Retinal pigment epithelial cell (primary cell): ENCODE data around the gene FMNL2.

ENCODE experiments used
- DNase-seq: peaks from one replicate; pipeline ENCODE4 v3.0.0-alpha.2; 2010; ENCODE audit warnings: low read depth
- H3K4me3 ChIP-seq: 2 replicates; pipeline ENCODE4 v1.5.1; 2011; ENCODE audit warnings: mild to moderate bottlenecking, low read length, control low read depth, moderate library complexity
- TF ChIP-seq, protein P1 (sequence below): conservative IDR thresholded peaks from 2 replicates; pipeline ENCODE4 v1.5.1; 2011; ENCODE audit warnings: low read depth, low read length, control low read depth, inconsistent platforms

The FMNL2 gene

DNA sequence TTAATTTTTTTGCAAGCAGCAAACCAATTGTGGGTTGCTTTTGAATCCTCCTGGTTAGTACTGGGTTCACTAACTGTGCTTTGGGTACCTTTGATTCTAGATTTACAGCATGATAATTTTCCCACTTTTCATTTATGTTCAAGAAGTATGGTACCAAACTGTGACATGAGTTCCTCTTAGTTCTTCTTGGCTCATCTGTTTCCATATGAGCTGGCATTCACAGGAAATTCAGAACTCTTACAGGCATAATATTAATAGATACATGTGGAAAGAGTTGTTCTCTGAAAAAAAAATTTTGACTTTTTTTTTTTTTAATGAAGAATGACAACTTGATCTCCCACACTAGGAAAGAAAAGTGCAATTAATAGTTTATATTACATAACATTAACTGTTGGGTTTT lies 59.4 kb downstream of the FMNL2 start:
- DNase-seq: no peak
- TF ChIP-seq, protein P1, sequence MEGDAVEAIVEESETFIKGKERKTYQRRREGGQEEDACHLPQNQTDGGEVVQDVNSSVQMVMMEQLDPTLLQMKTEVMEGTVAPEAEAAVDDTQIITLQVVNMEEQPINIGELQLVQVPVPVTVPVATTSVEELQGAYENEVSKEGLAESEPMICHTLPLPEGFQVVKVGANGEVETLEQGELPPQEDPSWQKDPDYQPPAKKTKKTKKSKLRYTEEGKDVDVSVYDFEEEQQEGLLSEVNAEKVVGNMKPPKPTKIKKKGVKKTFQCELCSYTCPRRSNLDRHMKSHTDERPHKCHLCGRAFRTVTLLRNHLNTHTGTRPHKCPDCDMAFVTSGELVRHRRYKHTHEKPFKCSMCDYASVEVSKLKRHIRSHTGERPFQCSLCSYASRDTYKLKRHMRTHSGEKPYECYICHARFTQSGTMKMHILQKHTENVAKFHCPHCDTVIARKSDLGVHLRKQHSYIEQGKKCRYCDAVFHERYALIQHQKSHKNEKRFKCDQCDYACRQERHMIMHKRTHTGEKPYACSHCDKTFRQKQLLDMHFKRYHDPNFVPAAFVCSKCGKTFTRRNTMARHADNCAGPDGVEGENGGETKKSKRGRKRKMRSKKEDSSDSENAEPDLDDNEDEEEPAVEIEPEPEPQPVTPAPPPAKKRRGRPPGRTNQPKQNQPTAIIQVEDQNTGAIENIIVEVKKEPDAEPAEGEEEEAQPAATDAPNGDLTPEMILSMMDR: no peak
- H3K4me3 ChIP-seq: no peak overlapping the region

DNA sequence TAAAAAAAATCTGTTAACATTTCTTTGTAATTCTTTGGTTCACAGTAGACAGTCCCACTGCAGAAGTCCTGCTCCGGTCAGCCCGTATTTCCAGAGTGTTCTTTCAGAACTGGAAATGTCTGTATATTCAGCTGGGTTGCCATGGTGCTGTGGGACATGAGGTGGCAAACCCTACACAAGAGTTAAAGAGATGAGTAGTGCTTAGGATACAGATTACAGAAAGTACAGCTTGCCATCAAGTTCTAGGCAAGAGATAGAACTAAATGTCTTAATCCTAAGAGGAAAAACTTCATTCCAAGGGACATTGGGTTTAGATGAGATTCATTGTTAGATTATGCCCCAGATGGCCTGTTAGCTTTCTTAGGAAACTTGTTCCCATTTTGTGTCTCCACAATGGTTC lies 60.1 kb downstream of the FMNL2 start:
- H3K4me3 ChIP-seq: no peak overlapping the region
- TF ChIP-seq, protein P1: no peak
- no peak for DNase-seq

DNA sequence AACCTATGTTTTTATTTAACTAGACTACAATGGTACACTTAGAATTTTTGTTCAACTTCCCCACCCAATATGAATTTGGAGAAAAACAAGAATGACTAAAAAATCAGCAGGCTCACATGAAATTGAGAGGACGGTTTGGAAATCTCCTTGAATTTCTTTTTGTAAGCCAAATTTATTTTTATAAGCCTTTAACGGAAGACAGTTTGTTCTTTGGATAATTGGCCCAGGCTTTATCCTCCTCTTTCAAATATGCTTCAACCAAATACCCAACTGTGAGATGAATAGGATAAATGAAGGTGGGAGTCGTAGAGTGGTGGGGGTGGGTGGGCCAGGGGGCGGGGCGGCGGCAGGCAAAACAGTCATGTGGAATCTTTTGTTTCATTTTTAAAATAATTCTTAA lies 60.6 kb downstream of the FMNL2 start:
- TF ChIP-seq, protein P1: no peak
- no peak for DNase-seq
- H3K4me3 ChIP-seq: no peak overlapping the region

DNA sequence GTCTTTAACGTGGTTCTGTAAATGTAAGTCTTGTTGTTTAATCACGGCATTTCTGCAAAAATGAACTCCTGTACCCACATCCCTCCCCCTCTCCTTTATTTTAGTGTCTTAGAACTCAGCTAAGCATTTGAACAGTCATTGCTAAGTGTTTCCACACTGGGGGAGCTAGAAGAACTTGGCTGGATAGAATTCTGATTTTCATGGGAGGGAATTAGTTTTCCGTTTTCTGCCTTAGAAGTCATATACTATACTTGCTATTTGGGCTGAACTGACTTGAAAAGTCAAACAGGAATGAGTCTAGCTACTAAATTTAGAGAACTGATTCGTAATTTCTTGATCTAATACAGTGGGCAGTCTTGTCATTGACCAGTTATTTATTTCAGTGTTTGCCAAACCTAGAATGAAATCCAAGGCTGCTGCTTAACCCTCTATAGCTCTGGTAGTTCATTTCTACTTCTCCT lies 61.1 kb downstream of the FMNL2 start:
- peak overlapping the region; percentile 24 for H3K4me3 ChIP-seq
- DNase-seq: no peak
- TF ChIP-seq, protein P1: no peak

DNA sequence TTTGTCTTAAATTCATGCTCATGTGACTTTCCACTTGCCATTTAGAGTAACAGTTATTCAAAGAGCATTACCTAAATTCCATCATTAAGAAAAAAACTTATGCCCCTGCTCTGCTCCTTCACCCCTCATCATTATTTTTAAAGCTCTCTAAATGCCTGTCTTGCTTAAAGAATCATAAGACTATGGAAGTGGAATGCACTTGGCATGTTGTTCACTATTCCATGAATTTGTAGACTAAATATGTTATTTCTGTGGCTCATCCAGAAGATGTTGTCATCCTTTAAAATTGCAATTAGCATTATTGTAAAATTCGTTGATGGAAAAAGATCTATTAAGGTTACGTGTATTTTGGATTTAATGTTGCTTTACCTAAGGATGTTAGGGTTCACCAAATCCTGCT lies 61.8 kb downstream of the FMNL2 start:
- H3K4me3 ChIP-seq: peak overlapping the region; percentile 19
- TF ChIP-seq, protein P1: no peak
- DNase-seq: peak; percentile 51

DNA sequence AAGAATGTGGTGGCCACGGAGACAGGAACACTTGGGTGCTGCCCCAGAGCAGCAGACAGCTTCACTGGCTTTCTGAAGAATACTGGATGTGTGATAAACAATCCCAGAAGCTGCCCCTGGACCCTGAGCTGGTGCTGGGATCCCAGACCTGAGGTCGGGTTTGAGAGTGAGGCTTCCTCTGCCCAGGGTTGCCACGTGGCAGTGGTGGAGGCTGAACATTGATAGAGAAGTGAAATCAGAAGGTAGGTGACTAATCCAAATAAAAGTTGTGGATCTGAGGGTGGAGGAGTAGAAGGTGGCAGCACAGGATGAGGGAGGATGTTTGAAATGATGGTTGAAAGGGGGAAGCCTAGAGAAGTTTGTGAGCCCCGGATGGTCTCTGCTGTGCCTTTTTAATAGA lies 64.0 kb downstream of the FMNL2 start:
- DNase-seq: no peak
- TF ChIP-seq, protein P1: no peak
- no peak overlapping the region for H3K4me3 ChIP-seq

DNA sequence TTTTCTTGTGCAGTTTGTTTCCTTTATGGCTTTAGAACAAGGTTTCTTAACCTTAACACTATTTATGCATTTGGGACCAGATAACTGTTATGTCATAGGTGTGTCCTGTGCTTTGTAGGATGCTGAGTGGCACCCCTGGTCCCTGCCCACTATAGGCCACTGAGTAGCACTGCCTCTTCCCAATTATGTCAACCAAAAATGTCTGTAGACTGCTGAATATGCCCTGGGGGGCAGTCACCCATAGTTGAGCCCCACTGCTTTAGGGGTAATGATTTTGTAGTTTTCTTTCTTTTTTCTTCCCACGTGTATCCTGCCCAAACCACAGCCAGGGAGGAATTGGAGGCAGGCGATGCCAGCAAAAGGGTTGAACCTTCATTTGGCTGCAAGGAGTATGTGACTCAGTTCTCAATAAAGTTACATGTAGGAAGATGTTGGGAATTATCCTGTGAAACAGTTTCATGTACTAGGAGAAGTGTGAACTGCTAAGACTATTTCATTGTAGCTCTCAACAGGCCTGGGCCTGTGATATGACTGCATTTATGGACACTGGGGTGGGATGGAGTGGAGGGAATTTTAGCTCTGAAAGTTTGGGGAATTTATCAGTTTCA lies 65.7 kb downstream of the FMNL2 start:
- TF ChIP-seq, protein P1: no peak
- no peak for DNase-seq
- no peak overlapping the region for H3K4me3 ChIP-seq
